B cell (primary cell): ENCODE measurements around the gene SLC25A13. TPM values are rescaled to one million over a fixed set of nuclear protein-coding genes. Genes with fewer than 3 reads are reported as not detected.

ENCODE experiments used
- ATAC-seq: fragments of 200-7000 bp; cut with Tn5 transposase; one replicate; pipeline ENCODE4 v1.10.0; 2021; ENCODE audit warnings: low read depth, mild to moderate bottlenecking, moderate number of reproducible peaks, moderate library complexity
- CTCF ChIA-PET: fragments of 350-600 bp; sonication (Branson Sonifier 250); formaldehyde crosslinking; loops from one replicate; lab custom pipeline; 2021; ENCODE audit warnings: antibody characterized with exemption, inconsistent platforms; lab: Charles Lee
- POLR2A ChIA-PET: fragments of 350-600 bp; sonication (Branson Sonifier 250); formaldehyde crosslinking; loops from one replicate; lab custom pipeline; 2021; ENCODE audit warnings: antibody characterized with exemption; lab: Charles Lee
- DNase-seq: peaks from one replicate; pipeline ENCODE4 v3.0.0; 2013
- H2AFZ ChIP-seq: 2 replicates; pipeline ENCODE4 v1.6.1; 2012; ENCODE audit warnings: mild to moderate bottlenecking, low read depth, low read length; ENCODE audit not compliant: insufficient read depth, poor library complexity, severe bottlenecking
- H3K27ac ChIP-seq, 2 donors: 1 replicate in 1 of 2; 2 replicates in 1 of 2; pipeline ENCODE4 v1.5.1; 2012 to 2013; ENCODE audit warnings: low read length in 2 of 2, mild to moderate bottlenecking in 2 of 2, moderate library complexity in 1 of 2
- H3K27me3 ChIP-seq, 4 experiments: fragments of 200-600 bp in 1 of 4; sonication (generic) in 1 of 4; replicated peaks in 1 of 4; 1 replicate in 2 of 4; 2 replicates in 2 of 4; pipeline versions ENCODE4 v1.6.1 to v1.7.0; 2013 to 2016; ENCODE audit warnings: low read length in 3 of 4, mild to moderate bottlenecking in 2 of 4, mixed read lengths in 1 of 4, moderate library complexity in 1 of 4; ENCODE audit not compliant: insufficient read depth in 4 of 4, control insufficient read depth in 3 of 4; ENCODE audit errors: control extremely low read depth in 1 of 4
- H3K36me3 ChIP-seq, 2 experiments: replicated peaks in 1 of 2; 1 replicate in 1 of 2; 2 replicates in 1 of 2; pipeline versions ENCODE4 v1.6.1 to v1.7.1; 2013; ENCODE audit warnings: low read length in 1 of 2; ENCODE audit not compliant: insufficient read depth in 2 of 2, control insufficient read depth in 1 of 2; ENCODE audit errors: control extremely low read depth in 1 of 2, extremely low read depth in 1 of 2
- H3K4me1 ChIP-seq, 2 donors: fragments of 200-600 bp in 1 of 2; sonication (generic) in 1 of 2; 1 replicate in 1 of 2; 2 replicates in 1 of 2; pipeline versions ENCODE4 v1.5.1 to v1.6.1; 2013 to 2017; ENCODE audit warnings: low read length in 2 of 2; ENCODE audit not compliant: control insufficient read depth in 2 of 2, insufficient read depth in 2 of 2
- H3K4me2 ChIP-seq: replicated peaks from 2 replicates; pipeline ENCODE3; 2012; ENCODE audit warnings: mild to moderate bottlenecking, low read depth, low read length; ENCODE audit not compliant: poor library complexity, severe bottlenecking
- H3K4me3 ChIP-seq, 5 experiments: fragments of 200-600 bp in 1 of 5; sonication (generic) in 1 of 5; 1 replicate in 3 of 5; 2 replicates in 2 of 5; pipeline versions ENCODE4 v1.5.1 to v1.7.0; 2011 to 2016; ENCODE audit warnings: low read length in 4 of 5, mild to moderate bottlenecking in 4 of 5, low read depth in 2 of 5, control low read depth in 1 of 5, moderate library complexity in 1 of 5; ENCODE audit not compliant: insufficient read depth in 1 of 5; ENCODE audit errors: control extremely low read depth in 1 of 5, extremely low read depth in 1 of 5
- H3K79me2 ChIP-seq: fragments of 200-600 bp; sonication (generic); one replicate; pipeline ENCODE4 v1.6.0; 2016; ENCODE audit warnings: low read length; ENCODE audit not compliant: control insufficient read depth, insufficient read depth
- H3K9ac ChIP-seq: fragments of 200-600 bp; sonication (generic); 2 replicates; pipeline ENCODE4 v1.6.1; 2017; ENCODE audit warnings: mild to moderate bottlenecking, low read length, moderate library complexity
- H3K9me3 ChIP-seq, 3 donors: one replicate each; pipeline versions ENCODE4 v1.6.1 to v1.7.1; 2013; ENCODE audit warnings: low read length in 2 of 3; ENCODE audit not compliant: control insufficient read depth in 2 of 3, insufficient read depth in 1 of 3; ENCODE audit errors: control extremely low read depth in 1 of 3
- H4K20me1 ChIP-seq: 2 replicates; pipeline ENCODE4 v1.6.0; 2012; ENCODE audit warnings: mild to moderate bottlenecking, low read length; ENCODE audit not compliant: insufficient read depth, control insufficient read depth, poor library complexity, severe bottlenecking
- H3K27ac Mint-ChIP-seq: one replicate; pipeline ENCODE4 v1.8.0; 2021; ENCODE audit warnings: mixed read lengths
- H3K27me3 Mint-ChIP-seq: one replicate; pipeline ENCODE4 v1.8.0; 2021; ENCODE audit warnings: mixed read lengths
- H3K4me1 Mint-ChIP-seq: one replicate; pipeline ENCODE4 v1.8.0; 2021; ENCODE audit warnings: mixed read lengths
- H3K4me3 Mint-ChIP-seq: one replicate; pipeline ENCODE4 v1.8.0; 2021; ENCODE audit warnings: mixed read lengths
- H3K9me3 Mint-ChIP-seq: one replicate; pipeline ENCODE4 v1.8.0; 2022; ENCODE audit warnings: mixed read lengths; ENCODE audit not compliant: insufficient read depth
- EZH2 ChIP-seq: IDR thresholded peaks from 2 replicates; pipeline ENCODE4 v1.6.1; 2012; ENCODE audit warnings: borderline replicate concordance, low read depth, mild to moderate bottlenecking, moderate library complexity, low read length; ENCODE audit not compliant: insufficient read depth, poor library complexity, severe bottlenecking
- WGBS: methylation state at CpG from one replicate; pipeline ENCODE4 v1.1.5; 2013; ENCODE audit warnings: missing lambda C conversion rate; ENCODE audit not compliant: insufficient coverage; 5-methylcytosine and 5-hydroxymethylcytosine counted together
- intact Hi-C: fragments of 100-400 bp; cut with micrococcal nuclease; formaldehyde crosslinking; loops from one replicate; pipeline ENCODE4 v1.10.0; 2022
- polyA plus RNA-seq: library from polyadenylated mRNA; depleted of rRNA; stranded (reverse); fragments of >200 nt; gene quantifications from 2 replicates; pipeline ENCODE4 v1.2.3, GENCODE V29; 2012
- total RNA-seq, 2 donors: library from RNA; stranded (reverse); fragments of 120-200 nt in 1 of 2; gene quantifications; 1 replicate in 1 of 2; 2 replicates in 1 of 2; pipeline versions ENCODE4 v1.2.3 to v1.2.4, GENCODE V29; 2013 to 2022
- TF ChIP-seq, protein P1 (sequence below): fragments of 200-600 bp; IDR thresholded peaks from one replicate; pipeline ENCODE4 v1.8.0; 2022; ENCODE audit warnings: antibody characterized with exemption, mild to moderate bottlenecking

SLC25A13 gene
- total and polyA plus RNA-seq, 2 donors (not counting 1 experiment from before 2014, with no cell fraction given), result 12.5 to 30.9 TPM

- no peak for DNase-seq
- H3K27ac Mint-ChIP-seq, result no peak overlapping the region
- Histone ChIP-seq H3K9ac (no peak overlapping the region), H3K9me3 (no peaks in the 10 kb centered on the region), H3K27me3 (no peaks in the 10 kb centered on the region), H3K36me3 (no peaks in the 10 kb centered on the region), H3K4me3 (no peak overlapping the region), H3K4me2 (no peak overlapping the region), H3K27ac (no peak overlapping the region), H2AFZ (no peak overlapping the region), H4K20me1 (peaks cover 10% of the 10 kb centered on the region), H3K79me2 (peaks cover 70% of the 10 kb centered on the region), H3K4me1 (no peaks in the 10 kb centered on the region)
- TF ChIP-seq, protein P1, sequence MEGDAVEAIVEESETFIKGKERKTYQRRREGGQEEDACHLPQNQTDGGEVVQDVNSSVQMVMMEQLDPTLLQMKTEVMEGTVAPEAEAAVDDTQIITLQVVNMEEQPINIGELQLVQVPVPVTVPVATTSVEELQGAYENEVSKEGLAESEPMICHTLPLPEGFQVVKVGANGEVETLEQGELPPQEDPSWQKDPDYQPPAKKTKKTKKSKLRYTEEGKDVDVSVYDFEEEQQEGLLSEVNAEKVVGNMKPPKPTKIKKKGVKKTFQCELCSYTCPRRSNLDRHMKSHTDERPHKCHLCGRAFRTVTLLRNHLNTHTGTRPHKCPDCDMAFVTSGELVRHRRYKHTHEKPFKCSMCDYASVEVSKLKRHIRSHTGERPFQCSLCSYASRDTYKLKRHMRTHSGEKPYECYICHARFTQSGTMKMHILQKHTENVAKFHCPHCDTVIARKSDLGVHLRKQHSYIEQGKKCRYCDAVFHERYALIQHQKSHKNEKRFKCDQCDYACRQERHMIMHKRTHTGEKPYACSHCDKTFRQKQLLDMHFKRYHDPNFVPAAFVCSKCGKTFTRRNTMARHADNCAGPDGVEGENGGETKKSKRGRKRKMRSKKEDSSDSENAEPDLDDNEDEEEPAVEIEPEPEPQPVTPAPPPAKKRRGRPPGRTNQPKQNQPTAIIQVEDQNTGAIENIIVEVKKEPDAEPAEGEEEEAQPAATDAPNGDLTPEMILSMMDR, result no peak
- no peak for TF ChIP-seq EZH2
- ATAC-seq, result no peak
- no peaks in the 10 kb centered on the region for H3K9me3 Mint-ChIP-seq
- CTCF ChIA-PET, result no interaction called here
- H3K27me3 Mint-ChIP-seq, result no peaks in the 10 kb centered on the region
- intact Hi-C loops, result no loop called here
- POLR2A ChIA-PET, result no interaction called here
- no peak overlapping the region for H3K4me3 Mint-ChIP-seq
- peaks cover 43% of the 10 kb centered on the region for H3K4me1 Mint-ChIP-seq
Observed at GRCh38 chr7:96315125-96315512, 6.8 kb downstream of the SLC25A13 start.

- intact Hi-C loops, result no loop called here
- peaks cover 42% of the 10 kb centered on the region for H3K4me1 Mint-ChIP-seq
Observed at GRCh38 chr7:96314402-96315124, 7.3 kb downstream of the SLC25A13 start.

More at GRCh38 chr7:96314402-96315124, 7.3 kb downstream of the SLC25A13 start:
- no peaks in the 10 kb centered on the region for H3K27me3 Mint-ChIP-seq
- H3K4me3 Mint-ChIP-seq, result no peak overlapping the region
- no peak for ATAC-seq
- Histone ChIP-seq H2AFZ (no peak overlapping the region), H3K27ac (no peak overlapping the region), H4K20me1 (peaks cover 13% of the 10 kb centered on the region), H3K9me3 (no peaks in the 10 kb centered on the region), H3K4me3 (no peak overlapping the region), H3K9ac (no peak overlapping the region), H3K36me3 (no peaks in the 10 kb centered on the region), H3K4me1 (no peaks in the 10 kb centered on the region), H3K27me3 (no peaks in the 10 kb centered on the region), H3K79me2 (peaks cover 69% of the 10 kb centered on the region), H3K4me2 (no peak overlapping the region)
- WGBS, result 100% methylated on average over 2 of the region's 4 CpGs
- CTCF ChIA-PET, result no interaction called here
- POLR2A ChIA-PET, result no interaction called here
- no peak overlapping the region for H3K27ac Mint-ChIP-seq
- TF ChIP-seq, protein P1, result no peak
- TF ChIP-seq EZH2, result no peak
- DNase-seq, result no peak
- H3K9me3 Mint-ChIP-seq, result no peaks in the 10 kb centered on the region
